Tibial nerve (tissue), 4 donors: Measurements from ENCODE around the gene PTPRA.

ENCODE experiments used
- CTCF ChIP-seq, 5 experiments: fragments of 200-600 bp in 3 of 5; fragments of 450-650 bp in 2 of 5; sonication (generic) in 3 of 5; IDR thresholded peaks; one replicate each; pipeline ENCODE4 v1.5.1; 2016 to 2019; ENCODE audit warnings: antibody characterized with exemption in 5 of 5, mild to moderate bottlenecking in 3 of 5, moderate library complexity in 2 of 5
- EP300 ChIP-seq, 2 donors: sonication (generic); formaldehyde crosslinking; IDR thresholded peaks; one replicate each; pipeline ENCODE4 v1.6.1; 2017; ENCODE audit warnings: antibody characterized with exemption in 2 of 2, mild to moderate bottlenecking in 1 of 2
- POLR2A ChIP-seq, 2 donors: fragments of 450-650 bp; IDR thresholded peaks; one replicate each; pipeline ENCODE4 v1.6.1; 2017; ENCODE audit warnings: antibody characterized with exemption in 2 of 2, mild to moderate bottlenecking in 2 of 2, moderate library complexity in 2 of 2

DNA sequence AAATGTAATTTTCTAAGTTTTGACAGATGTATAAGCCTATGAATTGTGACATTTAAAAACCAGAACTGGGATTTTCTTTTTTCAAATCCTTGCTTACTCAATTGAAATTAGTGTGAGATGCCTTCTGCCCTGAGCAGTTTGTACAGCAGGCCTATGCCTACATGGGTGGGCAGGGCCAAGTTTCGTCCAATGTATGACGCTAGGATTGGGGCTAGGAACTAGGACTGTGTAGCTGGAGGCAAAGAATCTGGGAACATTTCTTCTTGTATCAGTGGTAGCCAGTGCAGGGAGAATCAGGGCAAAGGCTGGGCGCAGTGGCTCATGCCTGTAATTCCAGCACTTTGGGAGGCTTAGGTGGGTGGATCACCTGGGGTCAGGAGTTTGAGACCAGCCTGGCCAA is 3.9 kb upstream of the PTPRA start:
- TF ChIP-seq CTCF (IDR thresholded peaks at IDR 0.05) (no peak), POLR2A (IDR thresholded peaks at IDR 0.05) (no peak), EP300 (IDR thresholded peaks at IDR 0.05) (no peak)
